MM.1S (cell line): Measurements from ENCODE around the gene ATP11C.

Experiments
- DNase-seq: peaks from one replicate; pipeline ENCODE4 v3.0.0-alpha.2; 2015
- H2AFZ ChIP-seq: fragments of 300-600 bp; sonication (generic); 2 replicates; pipeline ENCODE4 v1.6.0; 2016; ENCODE audit warnings: antibody characterized with exemption, low read length
- H3F3A ChIP-seq: fragments of 300-600 bp; sonication (generic); 2 replicates; pipeline ENCODE4 v1.6.1; 2016; ENCODE audit warnings: mild to moderate bottlenecking, antibody characterized with exemption, low read length, moderate library complexity, mixed read lengths; ENCODE audit not compliant: insufficient read depth
- H3K27ac ChIP-seq: fragments of 300-600 bp; sonication (generic); 2 replicates; pipeline ENCODE4 v1.5.1; 2016; ENCODE audit warnings: mild to moderate bottlenecking, low read length
- H3K27me3 ChIP-seq: fragments of 300-600 bp; sonication (generic); replicated peaks from 2 replicates; pipeline ENCODE4 v1.6.0; 2016; ENCODE audit warnings: low read length; ENCODE audit not compliant: insufficient read depth
- H3K36me3 ChIP-seq: fragments of 300-600 bp; sonication (generic); replicated peaks from 2 replicates; pipeline ENCODE4 v1.6.1; 2016; ENCODE audit warnings: mild to moderate bottlenecking, low read length, mixed read lengths; ENCODE audit not compliant: insufficient read depth
- H3K4me1 ChIP-seq: fragments of 300-600 bp; sonication (generic); 2 replicates; pipeline ENCODE4 v1.6.1; 2016; ENCODE audit warnings: low read length, mixed read lengths
- H3K4me2 ChIP-seq: fragments of 300-600 bp; sonication (generic); 2 replicates; pipeline ENCODE4 v1.6.0; 2016; ENCODE audit warnings: low read depth, low read length
- H3K4me3 ChIP-seq: fragments of 300-600 bp; sonication (generic); 2 replicates; pipeline ENCODE4 v1.5.1; 2016; ENCODE audit warnings: low read length, mixed read lengths
- H3K79me2 ChIP-seq: fragments of 300-600 bp; sonication (generic); 2 replicates; pipeline ENCODE4 v1.6.1; 2016; ENCODE audit warnings: mixed run types, low read length, mixed read lengths
- H3K9ac ChIP-seq: fragments of 300-600 bp; sonication (generic); 2 replicates; pipeline ENCODE4 v1.6.1; 2016; ENCODE audit warnings: low read length, mixed read lengths
- H3K9me2 ChIP-seq: fragments of 300-600 bp; sonication (generic); replicated peaks from 2 replicates; pipeline ENCODE4 v1.6.1; 2016; ENCODE audit warnings: mild to moderate bottlenecking, low read length, mixed read lengths; ENCODE audit not compliant: insufficient read depth
- H3K9me3 ChIP-seq: fragments of 300-600 bp; sonication (generic); replicated peaks from 2 replicates; pipeline ENCODE4 v1.6.1; 2016; ENCODE audit warnings: mild to moderate bottlenecking, low read length, mixed read lengths; ENCODE audit not compliant: insufficient read depth
- H4K20me1 ChIP-seq: fragments of 300-600 bp; sonication (generic); 2 replicates; pipeline ENCODE4 v1.6.1; 2016; ENCODE audit warnings: mild to moderate bottlenecking, low read length, moderate library complexity, mixed read lengths; ENCODE audit not compliant: insufficient read depth
- CTCF ChIP-seq: fragments of 300-600 bp; sonication (generic); IDR thresholded peaks from 2 replicates; pipeline ENCODE4 v1.5.1; 2016; ENCODE audit warnings: antibody characterized with exemption, low read length, mixed read lengths
- EZH2 ChIP-seq: fragments of 300-600 bp; sonication (generic); optimal IDR thresholded peaks from 2 replicates; pipeline ENCODE3; 2017; ENCODE audit warnings: low read depth, mild to moderate bottlenecking, antibody characterized with exemption, low read length, mixed read lengths
- EZH2phosphoT487 ChIP-seq: fragments of 300-600 bp; sonication (generic); IDR thresholded peaks from 2 replicates; pipeline ENCODE4 v1.6.1; 2018; ENCODE audit warnings: antibody characterized with exemption, low read length

The ATP11C gene

GRCh38 chrX:139930916-139931645 lies 1.8 kb downstream of the ATP11C start:
- Histone ChIP-seq H3K79me2 (peaks cover 30% of the 10 kb centered on the region), H3K9me2 (no peaks in the 10 kb centered on the region), H3K9ac (peak overlapping the region; percentile 55; the same call in 1 of the 2 replicates), H3K4me2 (peak overlapping the region; percentile 60), H4K20me1 (no peaks in the 10 kb centered on the region), H3K27ac (no peak overlapping the region), H3K4me3 (peak overlapping the region; percentile 65), H3K9me3 (no peaks in the 10 kb centered on the region), H2AFZ (0 out of 2 replicates have a peak overlapping the region, but pooled peaks have one; percentile 38), H3K36me3 (no peaks in the 10 kb centered on the region), H3K4me1 (peaks cover 5% of the 10 kb centered on the region; the same call in 1 of the 2 replicates), H3K27me3 (no peaks in the 10 kb centered on the region), H3F3A (peaks cover 9% of the 10 kb centered on the region)
- TF ChIP-seq EZH2 (no peak), EZH2phosphoT487 (no peak), CTCF (no peak)
- DNase-seq = peak; percentile 22

- no peak for DNase-seq
- H3K27me3 ChIP-seq = no peaks in the 10 kb centered on the region
- no peak overlapping the region for H3K27ac ChIP-seq
- no peaks in the 10 kb centered on the region for H4K20me1 ChIP-seq
- H3K9ac ChIP-seq = no peak overlapping the region; the same call in 1 of the 2 replicates
- H3K4me1 ChIP-seq = peaks cover 5% of the 10 kb centered on the region; the same call in 1 of the 2 replicates
- H3K4me3 ChIP-seq = peak overlapping the region; percentile 65
- H2AFZ ChIP-seq = no peak overlapping the region
- H3K4me2 ChIP-seq = peak overlapping the region; percentile 60
- no peaks in the 10 kb centered on the region for H3K9me3 ChIP-seq
- TF ChIP-seq EZH2 (no peak), CTCF (no peak), EZH2phosphoT487 (no peak)
- H3F3A ChIP-seq = peaks cover 9% of the 10 kb centered on the region
- H3K9me2 ChIP-seq = no peaks in the 10 kb centered on the region
- H3K79me2 ChIP-seq = peaks cover 33% of the 10 kb centered on the region
- H3K36me3 ChIP-seq = no peaks in the 10 kb centered on the region
Measured at GRCh38 chrX:139930401-139930800, 2.5 kb downstream of the ATP11C start.

GRCh38 chrX:139929876-139930275 lies 3.0 kb downstream of the ATP11C start:
- Histone ChIP-seq H3K27me3 (no peaks in the 10 kb centered on the region), H4K20me1 (no peaks in the 10 kb centered on the region), H3K4me2 (no peak overlapping the region), H3K36me3 (no peaks in the 10 kb centered on the region), H3K9me3 (no peaks in the 10 kb centered on the region), H2AFZ (no peak overlapping the region), H3K4me3 (no peak overlapping the region), H3K79me2 (peaks cover 33% of the 10 kb centered on the region), H3K9ac (no peak overlapping the region), H3K27ac (no peak overlapping the region), H3K9me2 (no peaks in the 10 kb centered on the region), H3K4me1 (peaks cover 5% of the 10 kb centered on the region; the same call in 1 of the 2 replicates), H3F3A (peaks cover 9% of the 10 kb centered on the region)
- TF ChIP-seq CTCF = no peak
- TF ChIP-seq EZH2 = no peak
- no peak for TF ChIP-seq EZH2phosphoT487
- no peak for DNase-seq
